Neural progenitor cell (in vitro differentiated cells): ENCODE measurements around the gene STK4. TPM values are rescaled to one million over a fixed set of nuclear protein-coding genes. Genes with fewer than 3 reads are reported as not detected.

Experiments
- DNase-seq: peaks from one replicate; pipeline ENCODE4 v3.0.0-alpha.2; 2016; ENCODE audit warnings: low spot score
- H2AFZ ChIP-seq: fragments of 200-600 bp; sonication (generic); replicated peaks from 2 replicates; pipeline ENCODE4 v1.6.1; 2016; ENCODE audit warnings: antibody characterized with exemption
- H3F3A ChIP-seq: fragments of 200-600 bp; sonication (generic); 2 replicates; pipeline ENCODE4 v1.6.1; 2016; ENCODE audit warnings: antibody characterized with exemption, low read depth
- H3K27ac ChIP-seq: fragments of 200-600 bp; sonication (generic); 2 replicates; pipeline ENCODE4 v1.5.1; 2016; ENCODE audit warnings: mild to moderate bottlenecking
- H3K27me3 ChIP-seq: fragments of 200-600 bp; sonication (generic); 2 replicates; pipeline ENCODE4 v1.6.1; 2016; ENCODE audit warnings: mild to moderate bottlenecking, moderate library complexity
- H3K36me3 ChIP-seq: fragments of 200-600 bp; sonication (generic); 2 replicates; pipeline ENCODE4 v1.5.1; 2016
- H3K4me1 ChIP-seq: fragments of 200-600 bp; sonication (generic); 2 replicates; pipeline ENCODE4 v1.6.1; 2016; ENCODE audit warnings: mixed run types
- H3K4me2 ChIP-seq: fragments of 200-600 bp; sonication (generic); 2 replicates; pipeline ENCODE4 v1.6.1; 2016
- H3K4me3 ChIP-seq: fragments of 200-600 bp; sonication (generic); 2 replicates; pipeline ENCODE4 v1.5.1; 2016
- H3K79me2 ChIP-seq: fragments of 200-600 bp; sonication (generic); 2 replicates; pipeline ENCODE4 v1.6.1; 2016; ENCODE audit warnings: low read depth
- H3K9ac ChIP-seq: fragments of 200-600 bp; sonication (generic); 2 replicates; pipeline ENCODE4 v1.6.1; 2016
- H3K9me3 ChIP-seq: fragments of 200-600 bp; sonication (generic); 2 replicates; pipeline ENCODE4 v1.5.1; 2016; ENCODE audit warnings: low read depth
- H4K20me1 ChIP-seq: fragments of 200-600 bp; sonication (generic); 2 replicates; pipeline ENCODE4 v1.6.1; 2016; ENCODE audit warnings: low read depth
- H3K27ac Mint-ChIP-seq: 3 replicates; pipeline ENCODE4 v1.8.0; 2021; ENCODE audit warnings: mixed read lengths
- H3K27me3 Mint-ChIP-seq: 2 replicates; pipeline ENCODE4 v1.8.0; 2022; ENCODE audit warnings: low read depth, mild to moderate bottlenecking, inconsistent platforms, moderate library complexity, mixed read lengths; ENCODE audit not compliant: insufficient read depth
- H3K36me3 Mint-ChIP-seq: 3 replicates; pipeline ENCODE4 v1.8.0; 2021; ENCODE audit warnings: mixed read lengths
- H3K4me1 Mint-ChIP-seq: 3 replicates; pipeline ENCODE4 v1.8.0; 2021; ENCODE audit warnings: mixed read lengths
- H3K4me3 Mint-ChIP-seq: 3 replicates; pipeline ENCODE4 v1.8.0; 2021; ENCODE audit warnings: mild to moderate bottlenecking, moderate library complexity, mixed read lengths
- H3K9me3 Mint-ChIP-seq: 3 replicates; pipeline ENCODE4 v1.8.0; 2020; ENCODE audit warnings: mixed read lengths
- CTCF ChIP-seq: fragments of 200-600 bp; sonication (generic); IDR thresholded peaks from 2 replicates; pipeline ENCODE4 v1.5.1; 2017; ENCODE audit warnings: antibody characterized with exemption, mild to moderate bottlenecking
- EZH2 ChIP-seq: fragments of 200-600 bp; sonication (generic); IDR thresholded peaks from 2 replicates; pipeline ENCODE4 v1.6.1; 2017; ENCODE audit warnings: antibody characterized with exemption, mild to moderate bottlenecking, moderate library complexity
- EZH2phosphoT487 ChIP-seq: fragments of 200-600 bp; sonication (generic); IDR thresholded peaks from 2 replicates; pipeline ENCODE4 v1.6.1; 2017; ENCODE audit warnings: antibody characterized with exemption
- total RNA-seq: library from RNA; depleted of rRNA; stranded (reverse); fragments of >200 nt; gene quantifications from 2 replicates; pipeline ENCODE4 v1.2.3, GENCODE V29; 2015; ENCODE audit warnings: low replicate concordance

The STK4 gene
- total RNA-seq, 1 donor from 2014 or later, result 46.1 TPM

DNA sequence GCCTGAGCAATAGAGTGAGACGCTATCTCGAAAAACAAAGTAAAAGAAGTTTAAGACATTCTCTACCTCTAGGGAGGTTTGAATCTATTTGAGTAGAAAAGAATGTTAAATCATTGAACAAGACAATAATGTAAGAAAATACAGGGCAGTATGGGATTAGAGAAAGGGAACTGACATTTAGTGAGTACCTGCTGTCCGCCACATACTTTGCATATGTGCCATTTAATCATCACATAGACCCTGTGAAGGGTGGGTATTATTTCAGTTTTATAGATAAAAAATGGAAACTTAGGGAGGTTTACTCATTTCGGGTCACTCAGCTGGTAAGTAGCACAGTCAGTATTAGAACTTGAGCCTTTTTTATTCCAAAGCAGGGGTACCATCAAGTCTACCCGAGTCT is 31.4 kb downstream of the STK4 start:
- no peaks in the 10 kb centered on the region for H3F3A ChIP-seq
- Mint-ChIP-seq H3K36me3 (peaks cover 18% of the 10 kb centered on the region), H3K27me3 (no peaks in the 10 kb centered on the region), H3K27ac (no peak overlapping the region), H3K9me3 (no peaks in the 10 kb centered on the region), H3K4me1 (no peaks in the 10 kb centered on the region), H3K4me3 (no peak overlapping the region)
- no peak overlapping the region for H3K4me2 ChIP-seq
- no peak for DNase-seq
- no peaks in the 10 kb centered on the region for H3K27me3 ChIP-seq
- TF ChIP-seq EZH2phosphoT487 (no peak), EZH2 (no peak), CTCF (no peak)
- H3K4me1 ChIP-seq, result no peaks in the 10 kb centered on the region
- H3K36me3 ChIP-seq, result no peaks in the 10 kb centered on the region
- H3K9me3 ChIP-seq, result no peaks in the 10 kb centered on the region
- no peak overlapping the region for H2AFZ ChIP-seq
- H4K20me1 ChIP-seq, result peaks cover 2% of the 10 kb centered on the region
- no peak overlapping the region for H3K27ac ChIP-seq
- H3K79me2 ChIP-seq, result no peaks in the 10 kb centered on the region
- H3K9ac ChIP-seq, result no peak overlapping the region
- H3K4me3 ChIP-seq, result no peak overlapping the region

DNA sequence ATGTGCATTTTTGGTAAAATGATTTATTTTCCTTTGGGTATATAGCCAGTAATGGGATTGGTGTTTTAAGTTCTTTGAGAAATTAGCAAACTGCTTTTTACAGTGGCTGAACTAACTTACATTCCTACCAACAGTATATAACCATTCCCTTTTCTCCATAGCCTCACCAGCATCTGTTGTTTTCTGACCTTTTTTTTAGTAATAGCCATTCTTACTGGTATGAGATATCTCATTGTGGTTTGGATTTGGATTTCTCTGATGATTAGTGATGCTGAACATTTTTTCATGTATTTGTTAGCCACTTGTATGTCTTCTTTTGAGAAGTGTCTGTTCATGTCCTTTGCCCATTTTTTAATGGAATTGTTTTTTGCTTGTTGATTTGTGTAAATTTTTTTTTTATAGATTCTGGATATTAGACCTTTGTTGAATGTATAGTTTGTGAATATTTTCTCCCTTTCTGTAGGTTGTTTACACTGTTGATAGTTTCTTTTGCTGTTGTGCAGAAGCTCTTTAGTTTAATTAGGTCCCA is 42.3 kb downstream of the STK4 start:
- H3K9ac ChIP-seq, result no peak overlapping the region
- H3K79me2 ChIP-seq, result peaks cover 3% of the 10 kb centered on the region
- no peaks in the 10 kb centered on the region for H3K27me3 ChIP-seq
- peaks cover 16% of the 10 kb centered on the region for H3K36me3 Mint-ChIP-seq
- H4K20me1 ChIP-seq, result no peaks in the 10 kb centered on the region
- H3K4me1 ChIP-seq, result no peaks in the 10 kb centered on the region
- no peaks in the 10 kb centered on the region for H3K4me1 Mint-ChIP-seq
- TF ChIP-seq CTCF, result no peak
- no peak for TF ChIP-seq EZH2
- TF ChIP-seq EZH2phosphoT487, result no peak
- H3K4me3 ChIP-seq, result no peak overlapping the region
- no peak overlapping the region for H3K4me2 ChIP-seq
- no peak overlapping the region for H2AFZ ChIP-seq
- no peak for DNase-seq
- H3K27ac ChIP-seq, result no peak overlapping the region
- no peaks in the 10 kb centered on the region for H3K27me3 Mint-ChIP-seq
- H3K4me3 Mint-ChIP-seq, result no peak overlapping the region
- H3K9me3 Mint-ChIP-seq, result no peaks in the 10 kb centered on the region
- no peaks in the 10 kb centered on the region for H3K9me3 ChIP-seq
- no peak overlapping the region for H3K27ac Mint-ChIP-seq
- peaks cover 3% of the 10 kb centered on the region for H3K36me3 ChIP-seq
- no peaks in the 10 kb centered on the region for H3F3A ChIP-seq

DNA sequence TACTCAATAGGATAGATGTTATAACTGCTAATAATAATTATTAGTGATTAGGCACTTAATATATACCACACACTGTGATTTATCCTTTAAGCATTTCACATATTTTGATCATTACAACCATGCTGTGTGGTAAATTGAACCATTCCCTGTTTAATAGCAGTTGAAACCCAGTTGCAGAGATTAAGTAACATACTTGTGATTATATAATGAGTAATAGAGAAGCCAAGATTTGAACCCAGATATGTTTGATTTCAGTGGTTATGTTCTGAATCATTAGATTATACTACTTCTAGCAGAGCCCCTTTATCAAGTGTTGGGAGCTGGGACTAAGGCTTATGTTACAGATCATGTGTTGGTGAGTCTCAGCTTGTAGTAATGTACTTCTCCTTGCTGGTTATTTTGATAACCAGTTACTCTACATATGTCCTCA is 44.1 kb downstream of the STK4 start:
- Histone ChIP-seq H3K4me2 (no peak overlapping the region), H3F3A (no peaks in the 10 kb centered on the region), H3K9ac (no peak overlapping the region), H3K9me3 (no peaks in the 10 kb centered on the region), H3K27me3 (no peaks in the 10 kb centered on the region), H3K36me3 (peaks cover 3% of the 10 kb centered on the region), H3K79me2 (peaks cover 4% of the 10 kb centered on the region), H4K20me1 (no peaks in the 10 kb centered on the region), H3K27ac (no peak overlapping the region), H3K4me1 (no peaks in the 10 kb centered on the region), H2AFZ (no peak overlapping the region), H3K4me3 (no peak overlapping the region)
- no peaks in the 10 kb centered on the region for H3K9me3 Mint-ChIP-seq
- TF ChIP-seq EZH2phosphoT487, result no peak
- TF ChIP-seq EZH2, result no peak
- TF ChIP-seq CTCF, result no peak
- H3K27ac Mint-ChIP-seq, result no peak overlapping the region
- no peaks in the 10 kb centered on the region for H3K4me1 Mint-ChIP-seq
- no peak for DNase-seq
- no peak overlapping the region for H3K4me3 Mint-ChIP-seq
- peaks cover 2% of the 10 kb centered on the region for H3K27me3 Mint-ChIP-seq
- peaks cover 12% of the 10 kb centered on the region for H3K36me3 Mint-ChIP-seq
